GM12878 (cell line): ENCODE results near the gene MYOM1.

Experiments
- BRCA1 ChIP-seq: IDR thresholded peaks from 2 replicates; pipeline ENCODE4 v1.6.1; 2011; ENCODE audit warnings: low read depth, low read length, improper control_type of control experiment
- CBX3 ChIP-seq: fragments of 200-600 bp; sonication (generic); IDR thresholded peaks from 2 replicates; pipeline ENCODE4 v1.6.1; 2016; ENCODE audit warnings: low read depth, borderline replicate concordance
- CEBPZ ChIP-seq: fragments of 150-350 bp; IDR thresholded peaks from 2 replicates; pipeline ENCODE4 v1.6.1; 2016; ENCODE audit warnings: low read depth, low read length
- EGR1 ChIP-seq, 2 experiments: IDR thresholded peaks; 1 replicate in 1 of 2; 2 replicates in 1 of 2; pipeline ENCODE4 v1.6.1; 2011 to 2012; ENCODE audit warnings: low read depth in 2 of 2, low read length in 2 of 2, borderline replicate concordance in 1 of 2, mild to moderate bottlenecking in 1 of 2, moderate library complexity in 1 of 2
- EP300 ChIP-seq, 2 experiments: fragments of 150-350 bp in 1 of 2; IDR thresholded peaks; 2 replicates each; pipeline ENCODE4 v1.6.1; 2011 to 2012; ENCODE audit warnings: low read depth in 2 of 2, low read length in 2 of 2, borderline replicate concordance in 1 of 2, improper control_type of control experiment in 1 of 2, inconsistent platforms in 1 of 2; ENCODE audit not compliant: control insufficient read depth in 1 of 2
- EZH2 ChIP-seq: IDR thresholded peaks from 2 replicates; pipeline ENCODE4 v1.6.1; 2012; ENCODE audit warnings: low read depth, mild to moderate bottlenecking, control low read depth, inconsistent platforms, low read length, borderline replicate concordance; ENCODE audit not compliant: control insufficient read depth
- POLR2A ChIP-seq: IDR thresholded peaks from 2 replicates; pipeline ENCODE4 v1.6.1; 2011; ENCODE audit warnings: low read depth, mild to moderate bottlenecking, low read length
- RFX5 ChIP-seq: IDR thresholded peaks from 2 replicates; pipeline ENCODE4 v1.6.1; 2011; ENCODE audit warnings: low read depth, low read length, improper control_type of control experiment
- SIN3A ChIP-seq: IDR thresholded peaks from 2 replicates; pipeline ENCODE4 v1.6.1; 2012; ENCODE audit warnings: low read depth, low read length, improper control_type of control experiment
- ZBTB33 ChIP-seq: fragments of 450-650 bp; IDR thresholded peaks from 2 replicates; pipeline ENCODE4 v1.6.1; 2017; ENCODE audit warnings: mild to moderate bottlenecking
- ZBTB40 ChIP-seq: fragments of 450-650 bp; IDR thresholded peaks from 2 replicates; pipeline ENCODE4 v1.6.1; 2016; ENCODE audit warnings: mild to moderate bottlenecking, moderate library complexity, borderline replicate concordance
- ZNF217 ChIP-seq: fragments of 450-650 bp; IDR thresholded peaks from 2 replicates; pipeline ENCODE4 v1.6.1; 2017; ENCODE audit warnings: antibody characterized with exemption, mild to moderate bottlenecking
- ZNF622 ChIP-seq: fragments of 450-650 bp; IDR thresholded peaks from 2 replicates; pipeline ENCODE4 v1.6.1; 2017; ENCODE audit warnings: mild to moderate bottlenecking, inconsistent platforms
- TF ChIP-seq, protein P1 (sequence below), 3 experiments: IDR thresholded peaks in 2 of 3; conservative IDR thresholded peaks in 1 of 3; 2 replicates each; pipeline ENCODE4 v1.5.1; 2011; ENCODE audit warnings: low read depth in 3 of 3, low read length in 3 of 3, mild to moderate bottlenecking in 3 of 3, control low read depth in 2 of 3, moderate library complexity in 2 of 3, inconsistent platforms in 1 of 3, mixed read lengths in 1 of 3; ENCODE audit not compliant: control insufficient read depth in 2 of 3, insufficient read depth in 1 of 3; ENCODE audit errors: extremely low read depth in 1 of 3

DNA sequence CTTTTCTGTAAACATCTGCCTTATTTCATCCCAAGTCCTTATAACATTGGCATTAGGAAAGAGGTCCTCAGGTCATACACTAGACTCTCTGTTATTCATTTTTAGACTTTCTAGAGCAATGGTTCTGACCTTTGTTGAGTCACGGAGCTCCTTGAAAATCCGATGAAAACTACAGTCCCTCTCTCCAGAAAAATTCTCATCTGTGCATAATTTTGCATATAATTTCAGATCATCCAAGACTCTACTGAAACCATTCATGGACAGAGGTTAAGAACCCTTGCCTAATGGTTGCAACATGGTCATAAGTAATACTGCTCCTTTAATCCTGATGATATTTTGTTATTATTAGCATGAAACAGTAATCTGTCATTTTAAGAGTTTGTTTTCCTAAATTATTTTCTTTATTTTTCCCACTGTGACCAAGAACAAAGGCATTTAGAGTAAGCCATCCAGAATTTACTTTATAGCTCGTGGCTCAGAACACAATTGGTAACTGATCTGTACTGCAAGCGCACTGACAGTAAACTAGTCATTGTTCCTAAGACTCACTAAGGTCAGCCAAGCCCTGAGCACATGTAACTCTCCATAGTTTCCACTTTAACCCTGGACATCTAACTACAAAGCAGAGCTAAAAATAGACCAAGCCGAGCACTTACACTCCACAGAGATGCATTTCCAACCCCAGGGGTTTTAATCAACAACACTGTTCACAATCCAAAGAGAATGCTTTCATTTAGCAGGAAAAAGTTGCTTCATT lies 8.4 kb downstream of the MYOM1 start:
- TF ChIP-seq SIN3A (no peak), CEBPZ (no peak), ZNF622 (no peak), BRCA1 (no peak), EP300 (IDR thresholded peaks at IDR 0.05; ENCODE audit: borderline replicate concordance in 1 of 2, control insufficient read depth in 1 of 2, low read depth in 2 of 2, low read length in 2 of 2) (no peak), EGR1 (IDR thresholded peaks at IDR 0.05; ENCODE audit: borderline replicate concordance in 1 of 2, low read depth in 2 of 2, low read length in 2 of 2) (no peak), ZBTB33 (no peak), EZH2 (no peak), CBX3 (no peak), ZBTB40 (no peak), POLR2A (no peak), RFX5 (no peak), ZNF217 (no peak)
- TF ChIP-seq, protein P1, sequence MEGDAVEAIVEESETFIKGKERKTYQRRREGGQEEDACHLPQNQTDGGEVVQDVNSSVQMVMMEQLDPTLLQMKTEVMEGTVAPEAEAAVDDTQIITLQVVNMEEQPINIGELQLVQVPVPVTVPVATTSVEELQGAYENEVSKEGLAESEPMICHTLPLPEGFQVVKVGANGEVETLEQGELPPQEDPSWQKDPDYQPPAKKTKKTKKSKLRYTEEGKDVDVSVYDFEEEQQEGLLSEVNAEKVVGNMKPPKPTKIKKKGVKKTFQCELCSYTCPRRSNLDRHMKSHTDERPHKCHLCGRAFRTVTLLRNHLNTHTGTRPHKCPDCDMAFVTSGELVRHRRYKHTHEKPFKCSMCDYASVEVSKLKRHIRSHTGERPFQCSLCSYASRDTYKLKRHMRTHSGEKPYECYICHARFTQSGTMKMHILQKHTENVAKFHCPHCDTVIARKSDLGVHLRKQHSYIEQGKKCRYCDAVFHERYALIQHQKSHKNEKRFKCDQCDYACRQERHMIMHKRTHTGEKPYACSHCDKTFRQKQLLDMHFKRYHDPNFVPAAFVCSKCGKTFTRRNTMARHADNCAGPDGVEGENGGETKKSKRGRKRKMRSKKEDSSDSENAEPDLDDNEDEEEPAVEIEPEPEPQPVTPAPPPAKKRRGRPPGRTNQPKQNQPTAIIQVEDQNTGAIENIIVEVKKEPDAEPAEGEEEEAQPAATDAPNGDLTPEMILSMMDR (IDR thresholded peaks at IDR 0.05 in 2 of 3, conservative IDR thresholded peaks at IDR 0.05 in 1 of 3; ENCODE audit: control insufficient read depth in 2 of 3, extremely low read depth in 1 of 3, insufficient read depth in 1 of 3, low read depth in 3 of 3, low read length in 3 of 3) = no peak
